ENCODE data around the gene RBM15.

- TF ChIP-seq POLR2A (IDR thresholded peaks at IDR 0.05) (no peak), CTCF (IDR thresholded peaks at IDR 0.05 in 8 of 11, conservative IDR thresholded peaks at IDR 0.05 in 3 of 11) (no peak), POLR2AphosphoS5 (IDR thresholded peaks at IDR 0.05) (no peak)
Observed at GRCh38 chr1:110318046-110318445, 21.1 kb upstream of the RBM15 start.

Data from spleen (tissue), 7 donors.